ENCODE measurements around the gene PREX1. TPM values are rescaled to one million over a fixed set of nuclear protein-coding genes. Genes with fewer than 3 reads are reported as not detected.

The PREX1 gene
- total RNA-seq, 2 experiments from 2014 or later: 20.7 to 25.3 TPM

GRCh38 chr20:48744515-48744914 lies 83.3 kb downstream of the PREX1 start:
- peaks cover 49% of the 10 kb centered on the region for H3K4me1 ChIP-seq (ENCODE audit: insufficient read depth, low read length, poor library complexity, severe bottlenecking)
- TF ChIP-seq EZH2phosphoT487 (IDR thresholded peaks at IDR 0.05; ENCODE audit: borderline replicate concordance, low read depth, low read length) (no peak), CTCF (conservative IDR thresholded peaks at IDR 0.05; ENCODE audit: low read length) (no peak)
- no peak overlapping the region for H3K4me2 ChIP-seq (ENCODE audit: low read length)
- ChIA-PET POLR2A (no interaction called here), CTCF (ENCODE audit: unreplicated experiment) (no interaction called here)
- no peaks in the 10 kb centered on the region for H3K9me3 ChIP-seq (ENCODE audit: low read length)
- no peak overlapping the region for H3K27ac ChIP-seq (ENCODE audit: low read depth, low read length, poor library complexity, severe bottlenecking)
- DNase-seq (ENCODE audit: low spot score): no peak
- H3K4me3 ChIP-seq (ENCODE audit: low read depth, low read length, poor library complexity, severe bottlenecking): no peak overlapping the region
- no peak overlapping the region for H2AFZ ChIP-seq (ENCODE audit: low read length)
- H4K20me1 ChIP-seq (ENCODE audit: insufficient read depth, low read length): no peaks in the 10 kb centered on the region
- H3K9me2 ChIP-seq (ENCODE audit: insufficient read depth, low read length): no peaks in the 10 kb centered on the region
- BruUV-seq (replicated peaks): no TSS peak
- H3K79me2 ChIP-seq (ENCODE audit: insufficient read depth, low read depth, low read length): no peaks in the 10 kb centered on the region
- intact Hi-C loops (cut with micrococcal nuclease; ENCODE audit: unreplicated experiment): no loop called here
- H3K36me3 ChIP-seq (ENCODE audit: insufficient read depth, low read length): peaks cover 6% of the 10 kb centered on the region

GRCh38 chr20:48743807-48744206 lies 84.0 kb downstream of the PREX1 start:
- intact Hi-C loops (cut with micrococcal nuclease; ENCODE audit: unreplicated experiment): no loop called here
- Histone ChIP-seq H2AFZ (ENCODE audit: low read length) (no peak overlapping the region), H3K9me3 (ENCODE audit: low read length) (no peaks in the 10 kb centered on the region), H3K36me3 (ENCODE audit: insufficient read depth, low read length) (peaks cover 6% of the 10 kb centered on the region), H3K27ac (ENCODE audit: low read depth, low read length, poor library complexity, severe bottlenecking) (no peak overlapping the region), H3K4me3 (ENCODE audit: low read depth, low read length, poor library complexity, severe bottlenecking) (no peak overlapping the region), H4K20me1 (ENCODE audit: insufficient read depth, low read length) (no peaks in the 10 kb centered on the region), H3K4me2 (ENCODE audit: low read length) (no peak overlapping the region), H3K4me1 (ENCODE audit: insufficient read depth, low read length, poor library complexity, severe bottlenecking) (peaks cover 49% of the 10 kb centered on the region), H3K9me2 (ENCODE audit: insufficient read depth, low read length) (no peaks in the 10 kb centered on the region), H3K79me2 (ENCODE audit: insufficient read depth, low read depth, low read length) (no peaks in the 10 kb centered on the region)
- no peak for DNase-seq (ENCODE audit: low spot score)
- ChIA-PET POLR2A (no interaction called here), CTCF (ENCODE audit: unreplicated experiment) (no interaction called here)
- no peak for TF ChIP-seq EZH2phosphoT487 (IDR thresholded peaks at IDR 0.05; ENCODE audit: borderline replicate concordance, low read depth, low read length)
- no peak for TF ChIP-seq CTCF (conservative IDR thresholded peaks at IDR 0.05; ENCODE audit: low read length)
- BruUV-seq (replicated peaks): no TSS peak

- ChIA-PET CTCF (ENCODE audit: unreplicated experiment) (no interaction called here), POLR2A (no interaction called here)
- H3K4me1 ChIP-seq (ENCODE audit: insufficient read depth, low read length, poor library complexity, severe bottlenecking): peaks cover 49% of the 10 kb centered on the region
- TF ChIP-seq CTCF (conservative IDR thresholded peaks at IDR 0.05; ENCODE audit: low read length) (no peak), EZH2phosphoT487 (IDR thresholded peaks at IDR 0.05; ENCODE audit: borderline replicate concordance, low read depth, low read length) (no peak)
- H3K36me3 ChIP-seq (ENCODE audit: insufficient read depth, low read length): peaks cover 6% of the 10 kb centered on the region
- H3K4me3 ChIP-seq (ENCODE audit: low read depth, low read length, poor library complexity, severe bottlenecking): no peak overlapping the region
- H3K79me2 ChIP-seq (ENCODE audit: insufficient read depth, low read depth, low read length): no peaks in the 10 kb centered on the region
- no peaks in the 10 kb centered on the region for H4K20me1 ChIP-seq (ENCODE audit: insufficient read depth, low read length)
- BruUV-seq (replicated peaks): no TSS peak
- H2AFZ ChIP-seq (ENCODE audit: low read length): no peak overlapping the region
- no peak overlapping the region for H3K4me2 ChIP-seq (ENCODE audit: low read length)
- H3K9me2 ChIP-seq (ENCODE audit: insufficient read depth, low read length): no peaks in the 10 kb centered on the region
- no peaks in the 10 kb centered on the region for H3K9me3 ChIP-seq (ENCODE audit: low read length)
- no peak for DNase-seq (ENCODE audit: low spot score)
- no peak overlapping the region for H3K27ac ChIP-seq (ENCODE audit: low read depth, low read length, poor library complexity, severe bottlenecking)
- intact Hi-C loops (cut with micrococcal nuclease; ENCODE audit: unreplicated experiment): no loop called here
Observed at GRCh38 chr20:48742912-48743680, 84.7 kb downstream of the PREX1 start.

Measured in OCI-LY7 (cell line).